ENCODE measurements around the gene ZRANB2. TPM values are rescaled to one million over a fixed set of nuclear protein-coding genes. Genes with fewer than 3 reads are reported as not detected.

Gene ZRANB2
- total and polyA plus RNA-seq, 4 donors: 12.7 to 44.3 (median 30.2) TPM

DNA sequence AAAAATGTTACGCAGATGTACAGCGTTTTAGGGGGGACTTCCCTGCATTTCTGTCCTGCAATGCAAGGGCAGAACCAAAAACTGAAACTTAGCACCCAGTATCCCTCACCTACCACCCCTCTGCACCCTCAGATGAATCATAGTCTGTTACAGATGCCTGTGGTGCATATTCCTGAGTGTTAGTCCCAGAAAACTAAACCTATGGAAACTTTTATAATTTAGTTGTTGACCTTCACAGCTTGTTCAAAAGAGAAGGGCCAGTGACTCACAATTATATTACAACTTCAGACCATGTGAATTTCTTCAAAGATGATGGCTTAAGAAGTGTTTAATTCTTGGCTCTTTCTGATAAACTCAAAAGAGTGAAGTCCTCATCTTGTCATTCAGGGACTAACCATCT, 39.0 kb downstream of the ZRANB2 start:
- H3K27me3 ChIP-seq (ENCODE audit: control insufficient read depth in 4 of 4, insufficient read depth in 4 of 4, low read length in 3 of 4): peaks cover 0 to 10% (median 0%) of the 10 kb centered on the region in 4 donors
- H3K36me3 ChIP-seq (ENCODE audit: control insufficient read depth in 4 of 4, insufficient read depth in 3 of 4, low read depth in 1 of 4, low read length in 3 of 4): no peaks in the 10 kb centered on the region
- WGBS: 61% methylated on average over 2 of the region's 2 CpGs
- H3K4me3 ChIP-seq (ENCODE audit: low read depth in 1 of 3, low read length in 3 of 3): no peak overlapping the region
- H3K9me3 ChIP-seq (ENCODE audit: control insufficient read depth in 4 of 4, low read length in 3 of 4): no peaks in the 10 kb centered on the region
- TF ChIP-seq YY1 (IDR thresholded peaks at IDR 0.05): no peak
- no peak for TF ChIP-seq FOXA1 (IDR thresholded peaks at IDR 0.05)
- TF ChIP-seq, protein P1, sequence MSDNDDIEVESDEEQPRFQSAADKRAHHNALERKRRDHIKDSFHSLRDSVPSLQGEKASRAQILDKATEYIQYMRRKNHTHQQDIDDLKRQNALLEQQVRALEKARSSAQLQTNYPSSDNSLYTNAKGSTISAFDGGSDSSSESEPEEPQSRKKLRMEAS (IDR thresholded peaks at IDR 0.05): no peak
- TF ChIP-seq SP1 (IDR thresholded peaks at IDR 0.05): no peak
- TF ChIP-seq NR2F2 (IDR thresholded peaks at IDR 0.05): no peak
- TF ChIP-seq JUND (IDR thresholded peaks at IDR 0.05): no peak
- TF ChIP-seq, protein P2, sequence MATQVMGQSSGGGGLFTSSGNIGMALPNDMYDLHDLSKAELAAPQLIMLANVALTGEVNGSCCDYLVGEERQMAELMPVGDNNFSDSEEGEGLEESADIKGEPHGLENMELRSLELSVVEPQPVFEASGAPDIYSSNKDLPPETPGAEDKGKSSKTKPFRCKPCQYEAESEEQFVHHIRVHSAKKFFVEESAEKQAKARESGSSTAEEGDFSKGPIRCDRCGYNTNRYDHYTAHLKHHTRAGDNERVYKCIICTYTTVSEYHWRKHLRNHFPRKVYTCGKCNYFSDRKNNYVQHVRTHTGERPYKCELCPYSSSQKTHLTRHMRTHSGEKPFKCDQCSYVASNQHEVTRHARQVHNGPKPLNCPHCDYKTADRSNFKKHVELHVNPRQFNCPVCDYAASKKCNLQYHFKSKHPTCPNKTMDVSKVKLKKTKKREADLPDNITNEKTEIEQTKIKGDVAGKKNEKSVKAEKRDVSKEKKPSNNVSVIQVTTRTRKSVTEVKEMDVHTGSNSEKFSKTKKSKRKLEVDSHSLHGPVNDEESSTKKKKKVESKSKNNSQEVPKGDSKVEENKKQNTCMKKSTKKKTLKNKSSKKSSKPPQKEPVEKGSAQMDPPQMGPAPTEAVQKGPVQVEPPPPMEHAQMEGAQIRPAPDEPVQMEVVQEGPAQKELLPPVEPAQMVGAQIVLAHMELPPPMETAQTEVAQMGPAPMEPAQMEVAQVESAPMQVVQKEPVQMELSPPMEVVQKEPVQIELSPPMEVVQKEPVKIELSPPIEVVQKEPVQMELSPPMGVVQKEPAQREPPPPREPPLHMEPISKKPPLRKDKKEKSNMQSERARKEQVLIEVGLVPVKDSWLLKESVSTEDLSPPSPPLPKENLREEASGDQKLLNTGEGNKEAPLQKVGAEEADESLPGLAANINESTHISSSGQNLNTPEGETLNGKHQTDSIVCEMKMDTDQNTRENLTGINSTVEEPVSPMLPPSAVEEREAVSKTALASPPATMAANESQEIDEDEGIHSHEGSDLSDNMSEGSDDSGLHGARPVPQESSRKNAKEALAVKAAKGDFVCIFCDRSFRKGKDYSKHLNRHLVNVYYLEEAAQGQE (IDR thresholded peaks at IDR 0.05): no peak
- no peak for TF ChIP-seq TAF1 (conservative IDR thresholded peaks at IDR 0.05)
- no peak for TF ChIP-seq RXRA (IDR thresholded peaks at IDR 0.05)
- TF ChIP-seq HNF4A (conservative IDR thresholded peaks at IDR 0.05): no peak
- peaks cover 0 to under 1% (median under 1%) of the 10 kb centered on the region in 4 donors for H3K4me1 ChIP-seq (ENCODE audit: control insufficient read depth in 4 of 4, insufficient read depth in 4 of 4, low read length in 3 of 4)
- H3K9ac ChIP-seq (ENCODE audit: low read depth in 1 of 2, low read length in 2 of 2): no peak overlapping the region
- H3K27ac ChIP-seq (ENCODE audit: low read depth in 1 of 2, low read length in 2 of 2): no peak overlapping the region
- DNase-seq (ENCODE audit: low spot score): no peak

DNA sequence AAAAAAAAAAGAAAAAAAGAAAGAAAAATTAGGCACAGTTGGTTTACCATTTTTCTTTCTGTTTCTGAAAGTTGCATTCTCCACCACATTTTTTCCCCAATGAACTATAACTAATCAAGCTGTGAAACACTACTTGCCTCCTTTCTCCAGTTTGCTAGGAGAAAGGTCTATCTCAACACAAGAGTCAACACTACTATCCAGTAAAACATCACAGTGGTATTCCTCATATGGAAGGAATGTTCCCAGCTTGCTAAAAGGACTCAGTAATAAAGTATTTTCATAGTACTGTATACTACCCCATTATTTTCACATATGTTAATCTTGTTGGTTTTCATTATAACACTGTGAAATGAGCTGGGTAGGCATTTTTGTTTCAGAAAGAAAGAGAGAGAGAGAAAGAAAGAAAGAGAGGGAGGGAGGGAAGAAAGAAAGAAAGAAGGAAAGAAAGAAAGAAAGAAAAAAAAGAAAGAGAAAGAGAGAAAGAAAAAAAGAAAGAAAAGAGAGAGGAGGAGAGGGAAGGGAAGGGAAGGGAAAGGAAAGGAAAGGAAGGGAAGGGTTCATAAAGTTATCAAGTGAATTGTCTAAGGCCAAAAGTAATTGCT, 41.1 kb downstream of the ZRANB2 start:
- DNase-seq (ENCODE audit: low spot score): no peak
- no peak for TF ChIP-seq RXRA (IDR thresholded peaks at IDR 0.05)
- TF ChIP-seq RAD21 (IDR thresholded peaks at IDR 0.05): no peak
- TF ChIP-seq NR2F2 (IDR thresholded peaks at IDR 0.05): no peak
- TF ChIP-seq HNF4A (conservative IDR thresholded peaks at IDR 0.05): no peak
- peaks cover 0 to 10% (median 0%) of the 10 kb centered on the region in 4 donors for H3K27me3 ChIP-seq (ENCODE audit: control insufficient read depth in 4 of 4, insufficient read depth in 4 of 4, low read length in 3 of 4)
- H3K9me3 ChIP-seq (ENCODE audit: control insufficient read depth in 4 of 4, low read length in 3 of 4): no peaks in the 10 kb centered on the region
- H3K4me3 ChIP-seq (ENCODE audit: low read depth in 1 of 3, low read length in 3 of 3): no peak overlapping the region
- no peaks in the 10 kb centered on the region for H3K4me1 ChIP-seq (ENCODE audit: control insufficient read depth in 4 of 4, insufficient read depth in 4 of 4, low read length in 3 of 4)
- no peak overlapping the region for H3K27ac ChIP-seq (ENCODE audit: low read depth in 1 of 2, low read length in 2 of 2)
- H3K9ac ChIP-seq (ENCODE audit: low read depth in 1 of 2, low read length in 2 of 2): no peak overlapping the region
- H3K36me3 ChIP-seq (ENCODE audit: control insufficient read depth in 4 of 4, insufficient read depth in 3 of 4, low read depth in 1 of 4, low read length in 3 of 4): no peaks in the 10 kb centered on the region

DNA sequence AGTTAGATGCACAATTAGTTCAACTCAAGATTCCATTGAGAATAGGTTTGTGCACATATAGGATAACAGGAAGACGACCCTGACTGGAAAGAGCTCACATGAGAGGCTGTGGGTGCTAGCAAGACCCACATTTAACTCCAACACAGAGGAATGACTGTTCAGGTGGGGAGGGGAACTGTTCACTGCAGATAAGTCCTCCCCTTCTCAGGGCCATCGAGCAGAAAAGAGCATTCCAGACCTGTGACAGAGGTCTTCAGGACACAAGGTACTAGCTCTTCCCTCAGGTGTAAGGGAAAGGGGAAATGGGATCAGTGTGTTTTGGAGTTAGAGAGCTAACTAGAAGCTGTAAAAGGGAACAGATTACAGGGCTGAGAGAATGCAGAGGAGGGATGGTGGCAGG, 41.9 kb downstream of the ZRANB2 start:
- Histone ChIP-seq H3K36me3 (ENCODE audit: control insufficient read depth in 4 of 4, insufficient read depth in 3 of 4, low read depth in 1 of 4, low read length in 3 of 4) (no peaks in the 10 kb centered on the region), H3K4me3 (ENCODE audit: low read depth in 1 of 3, low read length in 3 of 3) (no peak overlapping the region), H3K4me1 (ENCODE audit: control insufficient read depth in 4 of 4, insufficient read depth in 4 of 4, low read length in 3 of 4) (no peaks in the 10 kb centered on the region), H3K27ac (ENCODE audit: low read depth in 1 of 2, low read length in 2 of 2) (no peak overlapping the region), H3K9ac (ENCODE audit: low read depth in 1 of 2, low read length in 2 of 2) (no peak overlapping the region), H3K27me3 (ENCODE audit: control insufficient read depth in 4 of 4, insufficient read depth in 4 of 4, low read length in 3 of 4) (peaks cover 0 to 10% (median 0%) of the 10 kb centered on the region in 4 donors), H3K9me3 (ENCODE audit: control insufficient read depth in 4 of 4, low read length in 3 of 4) (no peaks in the 10 kb centered on the region)
- TF ChIP-seq NR2F2 (IDR thresholded peaks at IDR 0.05) (no peak), JUND (IDR thresholded peaks at IDR 0.05) (no peak), FOXA2 (IDR thresholded peaks at IDR 0.05) (no peak), YY1 (IDR thresholded peaks at IDR 0.05) (no peak), EGR1 (IDR thresholded peaks at IDR 0.05; ENCODE audit: low read depth in 2 of 2) (no peak), TAF1 (conservative IDR thresholded peaks at IDR 0.05) (no peak), FOXA1 (IDR thresholded peaks at IDR 0.05) (no peak), RAD21 (IDR thresholded peaks at IDR 0.05) (no peak), GABPA (IDR thresholded peaks at IDR 0.05 in 1 of 2, conservative IDR thresholded peaks at IDR 0.05 in 1 of 2) (no peak), RXRA (IDR thresholded peaks at IDR 0.05) (no peak)
- TF ChIP-seq, protein P1 (IDR thresholded peaks at IDR 0.05): no peak
- TF ChIP-seq, protein P3, sequence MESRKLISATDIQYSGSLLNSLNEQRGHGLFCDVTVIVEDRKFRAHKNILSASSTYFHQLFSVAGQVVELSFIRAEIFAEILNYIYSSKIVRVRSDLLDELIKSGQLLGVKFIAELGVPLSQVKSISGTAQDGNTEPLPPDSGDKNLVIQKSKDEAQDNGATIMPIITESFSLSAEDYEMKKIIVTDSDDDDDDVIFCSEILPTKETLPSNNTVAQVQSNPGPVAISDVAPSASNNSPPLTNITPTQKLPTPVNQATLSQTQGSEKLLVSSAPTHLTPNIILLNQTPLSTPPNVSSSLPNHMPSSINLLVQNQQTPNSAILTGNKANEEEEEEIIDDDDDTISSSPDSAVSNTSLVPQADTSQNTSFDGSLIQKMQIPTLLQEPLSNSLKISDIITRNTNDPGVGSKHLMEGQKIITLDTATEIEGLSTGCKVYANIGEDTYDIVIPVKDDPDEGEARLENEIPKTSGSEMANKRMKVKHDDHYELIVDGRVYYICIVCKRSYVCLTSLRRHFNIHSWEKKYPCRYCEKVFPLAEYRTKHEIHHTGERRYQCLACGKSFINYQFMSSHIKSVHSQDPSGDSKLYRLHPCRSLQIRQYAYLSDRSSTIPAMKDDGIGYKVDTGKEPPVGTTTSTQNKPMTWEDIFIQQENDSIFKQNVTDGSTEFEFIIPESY (IDR thresholded peaks at IDR 0.05): no peak
- TF ChIP-seq, protein P4, sequence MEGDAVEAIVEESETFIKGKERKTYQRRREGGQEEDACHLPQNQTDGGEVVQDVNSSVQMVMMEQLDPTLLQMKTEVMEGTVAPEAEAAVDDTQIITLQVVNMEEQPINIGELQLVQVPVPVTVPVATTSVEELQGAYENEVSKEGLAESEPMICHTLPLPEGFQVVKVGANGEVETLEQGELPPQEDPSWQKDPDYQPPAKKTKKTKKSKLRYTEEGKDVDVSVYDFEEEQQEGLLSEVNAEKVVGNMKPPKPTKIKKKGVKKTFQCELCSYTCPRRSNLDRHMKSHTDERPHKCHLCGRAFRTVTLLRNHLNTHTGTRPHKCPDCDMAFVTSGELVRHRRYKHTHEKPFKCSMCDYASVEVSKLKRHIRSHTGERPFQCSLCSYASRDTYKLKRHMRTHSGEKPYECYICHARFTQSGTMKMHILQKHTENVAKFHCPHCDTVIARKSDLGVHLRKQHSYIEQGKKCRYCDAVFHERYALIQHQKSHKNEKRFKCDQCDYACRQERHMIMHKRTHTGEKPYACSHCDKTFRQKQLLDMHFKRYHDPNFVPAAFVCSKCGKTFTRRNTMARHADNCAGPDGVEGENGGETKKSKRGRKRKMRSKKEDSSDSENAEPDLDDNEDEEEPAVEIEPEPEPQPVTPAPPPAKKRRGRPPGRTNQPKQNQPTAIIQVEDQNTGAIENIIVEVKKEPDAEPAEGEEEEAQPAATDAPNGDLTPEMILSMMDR (IDR thresholded peaks at IDR 0.05; ENCODE audit: low read depth, low read length, missing input control): no peak
- WGBS: 60% methylated on average over 2 of the region's 2 CpGs
- no peak for DNase-seq (ENCODE audit: low spot score)

Measured in liver (tissue), 9 donors.